Motor neuron (in vitro differentiated cells): ENCODE results near the gene TRMT61A. TPM values are rescaled to one million over a fixed set of nuclear protein-coding genes. Genes with fewer than 3 reads are reported as not detected.

Experiments
- ATAC-seq, 8 experiments: fragments of 200-7000 bp; cut with Tn5 transposase; replicated peaks in 6 of 8; 2 replicates each; pipeline ENCODE4 v1.8.0; 2021; ENCODE audit warnings: mild to moderate bottlenecking in 8 of 8, moderate library complexity in 8 of 8
- H3K27ac ChIP-seq, 2 donors: fragments of 250-450 bp; sonication (Bioruptor Pico); 2 replicates each; pipeline ENCODE4 v1.9.0; 2021; ENCODE audit warnings: antibody characterized with exemption in 2 of 2, mild to moderate bottlenecking in 2 of 2, moderate library complexity in 1 of 2
- H3K4me1 ChIP-seq, 2 donors: fragments of 250-450 bp; sonication (Bioruptor Pico); replicated peaks in 1 of 2; 2 replicates each; pipeline ENCODE4 v1.6.1; 2021; ENCODE audit warnings: antibody characterized with exemption in 2 of 2, mild to moderate bottlenecking in 2 of 2, moderate library complexity in 1 of 2
- H3K4me3 ChIP-seq, 5 donors: fragments of 250-450 bp; sonication (Bioruptor Pico); 2 replicates each; pipeline ENCODE4 v1.9.0; 2021; ENCODE audit warnings: antibody characterized with exemption in 5 of 5, mild to moderate bottlenecking in 5 of 5, moderate library complexity in 4 of 5
- WGBS, 10 experiments: fragments of 450-650 bp; shearing (Covaris generic); methylation state at CpG; one replicate each; pipeline ENCODE4 v1.0.0; 2022; 5-methylcytosine and 5-hydroxymethylcytosine counted together
- in situ Hi-C, 9 experiments: fragments of 400-800 bp; cut with MboI; loops; one replicate each; pipeline ENCODE4 v1.15.0; 2021; ENCODE audit warnings: low sequenced_read_pairs in 9 of 9, low pct_unique_long_range_greater_than_20kb in 2 of 9; ENCODE audit not compliant: unreplicated experiment in 9 of 9
- total RNA-seq, 8 experiments: library from RNA; unstranded; fragments of 300-600 nt; gene quantifications; 2 replicates each; pipeline versions ENCODE4 v1.2.3 to v1.2.4, GENCODE V29; 2022

TRMT61A gene
- total RNA-seq, 8 experiments from 2014 or later: 5.3 to 14.6 (median 10.2) TPM

GRCh38 chr14:103551338-103551762, 22.4 kb downstream of the TRMT61A start:
- 0 to 100% (median 85%) methylated on average over 1 to 5 of the region's 17 CpGs; no CpG with 5 or more reads in 5 of the 10 experiments for WGBS, 10 experiments
- no peak overlapping the region for H3K27ac ChIP-seq
- H3K4me1 ChIP-seq: peaks cover 12 to 20% of the 10 kb centered on the region in 2 donors
- no peak overlapping the region for H3K4me3 ChIP-seq
- in situ Hi-C loops: no loop called here
- ATAC-seq: peak in 1 of 8 experiments; percentile 3

DNA sequence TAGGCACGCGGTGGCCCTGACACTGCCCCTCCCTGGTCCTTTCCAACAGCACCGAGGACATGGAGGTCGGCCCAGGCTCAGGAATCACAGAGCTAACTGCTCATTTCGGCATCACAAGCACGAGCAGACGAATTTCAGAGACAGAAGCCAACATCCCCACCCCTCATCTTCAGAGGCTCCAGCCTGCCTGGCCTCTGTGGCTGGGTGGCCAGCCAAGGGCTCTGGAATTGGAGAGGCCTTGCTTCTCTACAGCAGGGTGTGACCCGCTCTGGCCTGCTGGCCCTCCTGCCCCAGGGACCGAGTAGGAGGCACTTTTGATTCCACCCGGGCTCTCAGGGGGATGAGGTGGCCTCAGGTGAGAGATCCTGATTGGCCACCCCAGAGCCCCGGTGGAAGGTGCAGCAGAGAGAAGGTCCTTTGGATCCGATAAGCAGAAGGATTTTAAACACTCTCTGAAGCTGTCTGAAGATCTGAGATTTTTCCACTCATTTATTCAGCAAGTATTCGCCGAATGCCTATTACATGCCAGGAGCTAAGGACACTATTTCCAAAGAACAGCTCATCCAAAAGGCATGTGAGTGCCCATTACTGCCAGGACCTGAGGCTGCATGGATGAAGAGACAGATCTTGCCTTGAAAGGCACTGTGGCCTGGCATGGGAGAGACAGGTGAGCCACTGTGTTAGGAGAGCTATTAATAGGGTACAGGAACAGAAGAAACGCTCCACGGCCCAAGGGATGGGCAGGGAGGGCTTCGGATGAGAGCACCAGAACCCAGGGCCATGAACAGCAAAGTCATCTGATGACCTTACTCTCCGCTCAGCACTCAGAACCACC, 23.2 kb downstream of the TRMT61A start:
- in situ Hi-C loops: no loop called here
- ATAC-seq: peak in 3 of 8 experiments; percentile 8 to 53 (median 53)
- WGBS, 10 experiments: 11 to 100% (median 82%) methylated on average over 2 to 11 of the region's 18 CpGs; no CpG with 5 or more reads in 5 of the 10 experiments

GRCh38 chr14:103552846-103553210, 23.8 kb downstream of the TRMT61A start:
- WGBS, 10 experiments: 80 to 100% (median 92%) methylated on average over 2 to 9 of the region's 11 CpGs; no CpG with 5 or more reads in 3 of the 10 experiments
- in situ Hi-C loops: no loop called here
- Histone ChIP-seq H3K27ac (no peak overlapping the region), H3K4me1 (peaks cover 16 to 23% of the 10 kb centered on the region in 2 donors), H3K4me3 (no peak overlapping the region)
- no peak for ATAC-seq

More for the DNA sequence above, 23.2 kb downstream of the TRMT61A start:
- peaks cover 15 to 17% of the 10 kb centered on the region in 2 donors for H3K4me1 ChIP-seq
- no peak overlapping the region for H3K4me3 ChIP-seq
- no peak overlapping the region for H3K27ac ChIP-seq

GRCh38 chr14:103555559-103556337, 26.8 kb downstream of the TRMT61A start:
- WGBS, 10 experiments: 76 to 100% (median 92%) methylated on average over 1 to 11 of the region's 15 CpGs; no CpG with 5 or more reads in 5 of the 10 experiments
- ATAC-seq: peak in 1 of 8 experiments; percentile 9
- no peak overlapping the region for H3K27ac ChIP-seq

GRCh38 chr14:103556946-103557758, 28.2 kb downstream of the TRMT61A start:
- peaks cover 16 to 44% of the 10 kb centered on the region in 2 donors for H3K4me1 ChIP-seq
- H3K27ac ChIP-seq: no peak overlapping the region
- in situ Hi-C loops: no loop called here
- H3K4me3 ChIP-seq: no peak overlapping the region
- no peak for ATAC-seq
- WGBS, 10 experiments: 45 to 83% (median 73%) methylated on average over 2 to 14 of the region's 15 CpGs

More at GRCh38 chr14:103555559-103556337, 26.8 kb downstream of the TRMT61A start:
- H3K4me3 ChIP-seq: no peak overlapping the region
- in situ Hi-C loops: no loop called here
- peaks cover 10 to 39% of the 10 kb centered on the region in 2 donors for H3K4me1 ChIP-seq

DNA sequence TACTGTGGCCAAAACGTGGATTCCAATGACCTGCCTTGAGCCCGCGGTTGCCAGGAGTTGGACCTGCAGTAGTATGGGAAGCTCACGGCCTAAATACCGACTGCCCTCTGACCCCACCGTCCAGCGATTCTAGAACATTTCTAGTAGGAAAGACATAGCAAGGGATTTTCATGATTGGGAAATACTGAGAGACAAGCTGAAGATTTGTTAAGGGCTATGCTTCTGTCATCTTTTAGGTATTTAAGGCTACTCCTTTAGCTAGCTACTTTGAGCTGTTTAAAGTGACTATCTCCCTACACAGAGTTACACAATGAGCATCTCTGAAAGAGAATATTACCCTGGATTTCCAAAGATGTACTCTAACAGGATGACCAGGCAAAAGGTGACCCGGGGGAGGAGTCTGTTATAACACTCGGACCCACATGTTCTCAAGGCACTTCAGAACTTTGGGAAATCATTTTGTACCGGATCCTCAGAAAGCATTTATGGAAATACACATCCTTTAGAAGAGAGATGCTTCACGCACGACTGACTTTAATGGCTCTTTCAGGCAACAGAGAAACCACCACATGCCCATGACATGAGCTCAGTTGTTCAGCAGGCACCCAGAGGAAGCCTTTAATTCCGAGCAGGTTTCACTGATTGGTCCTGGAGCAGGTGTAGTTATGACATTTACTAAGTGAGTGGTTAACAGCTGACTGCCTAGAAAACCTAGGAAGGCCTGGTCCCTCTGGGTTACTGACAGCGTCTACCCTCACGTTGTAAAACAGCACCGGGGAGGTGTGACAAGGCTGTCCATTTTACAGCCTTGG, 29.3 kb downstream of the TRMT61A start:
- in situ Hi-C loops: no loop called here
- 52 to 94% (median 84%) methylated on average over 3 to 12 of the region's 16 CpGs; no CpG with 5 or more reads in 2 of the 10 experiments for WGBS, 10 experiments
- H3K4me3 ChIP-seq: no peak overlapping the region
- H3K4me1 ChIP-seq: peaks cover 16 to 44% of the 10 kb centered on the region in 2 donors
- H3K27ac ChIP-seq: no peak overlapping the region
- ATAC-seq: no peak

GRCh38 chr14:103559766-103560165, 30.8 kb downstream of the TRMT61A start:
- WGBS, 10 experiments: 60 to 100% (median 91%) methylated on average over 1 to 9 of the region's 9 CpGs
- no peak overlapping the region for H3K4me3 ChIP-seq
- ATAC-seq: no peak
- H3K4me1 ChIP-seq: peaks cover 16 to 49% of the 10 kb centered on the region in 2 donors
- in situ Hi-C loops: no loop called here
- no peak overlapping the region for H3K27ac ChIP-seq

DNA sequence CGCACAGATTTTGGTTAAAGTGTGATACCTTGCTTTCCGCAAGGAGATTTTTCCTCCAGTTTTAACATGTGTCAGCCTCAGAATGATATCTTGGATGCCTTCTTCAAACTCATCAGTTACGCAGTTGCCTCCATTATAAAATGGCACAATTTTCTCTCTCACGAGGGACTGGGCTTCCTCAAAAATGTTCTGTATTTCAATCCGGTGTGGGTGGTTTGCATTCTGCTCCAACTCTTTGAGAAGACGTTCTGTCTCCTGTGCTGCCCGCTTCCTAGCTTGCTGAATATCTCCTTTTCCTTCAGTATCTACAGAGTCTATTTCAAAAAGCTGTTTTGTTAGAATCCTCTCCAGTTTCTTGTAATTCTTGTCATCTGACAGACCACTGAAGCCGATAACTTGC, 31.7 kb downstream of the TRMT61A start:
- in situ Hi-C loops: no loop called here
- no peak for ATAC-seq
- H3K27ac ChIP-seq: no peak overlapping the region
- H3K4me3 ChIP-seq: peak overlapping the region in 3 of 5 donors; percentile 75 to 100 (median 93)
- 43 to 100% (median 83%) methylated on average over 2 to 8 of the region's 8 CpGs for WGBS, 10 experiments
- peaks cover 16 to 49% of the 10 kb centered on the region in 2 donors for H3K4me1 ChIP-seq

DNA sequence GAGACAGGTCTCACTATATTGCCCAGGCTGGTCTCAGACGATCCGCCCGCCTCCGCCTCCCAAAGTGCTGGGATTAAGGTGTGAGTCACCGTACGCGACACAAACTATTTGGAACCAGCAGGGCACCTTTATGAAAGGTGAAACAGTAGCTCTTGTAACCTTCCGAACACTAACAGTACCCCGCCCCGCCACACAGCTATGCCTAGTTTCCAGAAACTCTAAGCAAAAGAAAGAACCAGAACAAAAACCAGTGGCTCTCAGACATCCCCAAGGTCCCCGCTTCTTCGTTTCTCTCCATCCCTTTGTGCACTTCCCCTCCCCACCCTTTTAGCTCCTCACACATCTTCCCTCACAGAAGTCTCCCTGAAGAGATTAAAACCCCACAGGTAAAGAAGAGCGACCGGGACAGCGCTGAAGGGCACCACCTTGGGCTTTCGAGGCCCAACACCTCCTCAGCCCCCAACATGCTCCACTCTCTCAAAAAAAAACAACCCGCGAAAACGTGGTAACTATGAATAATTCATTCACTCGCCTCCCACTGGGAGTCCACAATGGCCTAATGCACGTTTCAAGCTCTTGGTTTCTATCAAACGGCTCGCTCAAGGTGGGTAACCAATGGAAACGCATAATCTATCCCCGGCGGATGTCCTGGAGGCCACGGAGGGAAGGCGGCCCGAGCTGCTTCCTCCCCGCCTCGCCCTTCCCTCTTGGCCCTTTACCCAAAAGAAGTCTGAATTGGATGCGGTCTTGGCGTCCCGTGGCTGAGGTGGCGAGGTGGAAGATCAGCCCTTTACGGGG, 32.6 kb downstream of the TRMT61A start:
- peak; percentile 11 to 53 (median 24) for ATAC-seq
- WGBS, 10 experiments: 0 to 14% (median 3%) methylated on average over 1 to 21 of the region's 36 CpGs
- H3K4me3 ChIP-seq: peak overlapping the region; percentile 55 to 100 (median 93)
- in situ Hi-C loops: no loop called here
- H3K4me1 ChIP-seq: peaks cover 16 to 49% of the 10 kb centered on the region in 2 donors
- peak overlapping the region; percentile 97 to 99 for H3K27ac ChIP-seq

DNA sequence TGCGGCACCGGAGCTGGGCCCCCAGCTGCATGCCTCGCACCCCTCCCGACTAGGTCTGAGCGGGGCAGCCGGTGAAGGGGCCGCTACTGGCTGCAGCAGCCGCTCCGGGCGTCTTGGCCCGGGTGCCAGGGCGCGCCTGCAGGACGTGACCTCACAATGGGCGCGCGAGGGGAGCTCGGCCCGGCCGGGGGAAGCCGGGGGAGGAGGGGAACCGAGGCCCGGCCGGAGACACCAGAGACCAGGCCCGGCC, 33.1 kb downstream of the TRMT61A start:
- Histone ChIP-seq H3K27ac (peak overlapping the region; percentile 97 to 99), H3K4me1 (peaks cover 15 to 43% of the 10 kb centered on the region in 2 donors), H3K4me3 (peak overlapping the region; percentile 55 to 100 (median 93))
- in situ Hi-C loops: no loop called here
- 7% methylated on average over 3 of the region's 25 CpGs; no CpG with 5 or more reads in 9 of the 10 experiments for WGBS, 10 experiments
- ATAC-seq: peak in 3 of 8 experiments; percentile 64 to 76 (median 68)

- peak; percentile 58 to 90 (median 82) for ATAC-seq
These were observed 33.6 kb downstream of the TRMT61A start, which contains the start of the genes BAG5 and COA8 for GRCh38 chr14:103562429-103563225. Gene BAG5 (minus strand): TSS chr14:103562657. CDS start chr14:103561164, 1,493 bp downstream. Gene COA8 (plus strand): TSS chr14:103562960. CDS start chr14:103563002, 42 bp downstream.

More at GRCh38 chr14:103562429-103563225, 33.6 kb downstream of the TRMT61A start, which contains the start of the genes BAG5 and COA8:
- Histone ChIP-seq H3K4me3 (peak within 1 kb of the TSS; percentile 55 to 100 (median 93)), H3K27ac (peak within 1 kb of the TSS; percentile 97 to 99), H3K4me1 (peaks cover 13 to 38% of the 10 kb centered on the region in 2 donors)
- in situ Hi-C loops: no loop called here
- 0 to 2% (median 0%) methylated on average over 1 to 15 of the region's 109 CpGs; no CpG with 5 or more reads in 7 of the 10 experiments for WGBS, 10 experiments
